DND-41 (cell line): ENCODE data around the gene GUCA2A.
A peak's percentile ranks its signal among the peaks of the same experiment; 100 is the strongest.

ENCODE experiments used
- ATAC-seq: fragments of 200-7000 bp; cut with Tn5 transposase; 3 replicates; pipeline ENCODE4 v1.9.1; 2021; ENCODE audit warnings: low read depth; ENCODE audit not compliant: insufficient read depth
- DNase-seq: peaks from one replicate; pipeline ENCODE4 v3.0.0-alpha.2; 2020
- H2AFZ ChIP-seq: 2 replicates; pipeline ENCODE4 v1.6.0; 2012; ENCODE audit warnings: low read depth, low read length
- H3K27ac ChIP-seq: 2 replicates; pipeline ENCODE4 v1.5.1; 2012; ENCODE audit warnings: low read length, inconsistent platforms
- H3K27me3 ChIP-seq: fragments of 200-600 bp; sonication (generic); 2 replicates; pipeline ENCODE4 v1.6.0; 2012; ENCODE audit warnings: low read length, mild to moderate bottlenecking, inconsistent platforms; ENCODE audit not compliant: insufficient read depth, poor library complexity
- H3K36me3 ChIP-seq: 2 replicates; pipeline ENCODE4 v1.5.1; 2012; ENCODE audit warnings: low read length, inconsistent platforms; ENCODE audit not compliant: insufficient read depth
- H3K4me1 ChIP-seq: 2 replicates; pipeline ENCODE4 v1.5.1; 2012; ENCODE audit warnings: mild to moderate bottlenecking, low read length; ENCODE audit not compliant: insufficient read depth
- H3K4me2 ChIP-seq: 2 replicates; pipeline ENCODE4 v1.6.0; 2012; ENCODE audit warnings: mild to moderate bottlenecking, moderate library complexity, low read length, inconsistent platforms; ENCODE audit not compliant: insufficient read depth
- H3K4me3 ChIP-seq, 2 experiments: fragments of 200-600 bp in 1 of 2; shearing (Covaris generic) in 1 of 2; 2 replicates each; pipeline ENCODE4 v1.5.1; 2012 to 2016; ENCODE audit warnings: inconsistent platforms in 2 of 2, low read length in 2 of 2, mild to moderate bottlenecking in 2 of 2, low read depth in 1 of 2, moderate library complexity in 1 of 2
- H3K79me2 ChIP-seq: 2 replicates; pipeline ENCODE4 v1.6.0; 2012; ENCODE audit warnings: low read length, inconsistent platforms; ENCODE audit not compliant: insufficient read depth
- H3K9ac ChIP-seq: 2 replicates; pipeline ENCODE4 v1.6.0; 2012; ENCODE audit warnings: low read depth, mild to moderate bottlenecking, inconsistent platforms, low read length, moderate library complexity
- H3K9me3 ChIP-seq: 2 replicates; pipeline ENCODE4 v1.5.1; 2012; ENCODE audit warnings: low read length, moderate library complexity, mild to moderate bottlenecking, inconsistent platforms; ENCODE audit not compliant: insufficient read depth, severe bottlenecking
- H4K20me1 ChIP-seq: 2 replicates; pipeline ENCODE4 v1.6.0; 2012; ENCODE audit warnings: low read length; ENCODE audit not compliant: insufficient read depth
- CTCF ChIP-seq: IDR thresholded peaks from 2 replicates; pipeline ENCODE4 v1.5.1; 2012; ENCODE audit warnings: borderline replicate concordance, low read length, moderate library complexity, mild to moderate bottlenecking; ENCODE audit not compliant: poor library complexity, severe bottlenecking; ENCODE audit errors: extremely low read depth
- EZH2 ChIP-seq: IDR thresholded peaks from 3 replicates; pipeline ENCODE4 v1.6.1; 2012; ENCODE audit warnings: borderline replicate concordance, low read depth, mild to moderate bottlenecking, moderate library complexity, low read length, inconsistent platforms; ENCODE audit not compliant: severe bottlenecking

The GUCA2A gene

DNA sequence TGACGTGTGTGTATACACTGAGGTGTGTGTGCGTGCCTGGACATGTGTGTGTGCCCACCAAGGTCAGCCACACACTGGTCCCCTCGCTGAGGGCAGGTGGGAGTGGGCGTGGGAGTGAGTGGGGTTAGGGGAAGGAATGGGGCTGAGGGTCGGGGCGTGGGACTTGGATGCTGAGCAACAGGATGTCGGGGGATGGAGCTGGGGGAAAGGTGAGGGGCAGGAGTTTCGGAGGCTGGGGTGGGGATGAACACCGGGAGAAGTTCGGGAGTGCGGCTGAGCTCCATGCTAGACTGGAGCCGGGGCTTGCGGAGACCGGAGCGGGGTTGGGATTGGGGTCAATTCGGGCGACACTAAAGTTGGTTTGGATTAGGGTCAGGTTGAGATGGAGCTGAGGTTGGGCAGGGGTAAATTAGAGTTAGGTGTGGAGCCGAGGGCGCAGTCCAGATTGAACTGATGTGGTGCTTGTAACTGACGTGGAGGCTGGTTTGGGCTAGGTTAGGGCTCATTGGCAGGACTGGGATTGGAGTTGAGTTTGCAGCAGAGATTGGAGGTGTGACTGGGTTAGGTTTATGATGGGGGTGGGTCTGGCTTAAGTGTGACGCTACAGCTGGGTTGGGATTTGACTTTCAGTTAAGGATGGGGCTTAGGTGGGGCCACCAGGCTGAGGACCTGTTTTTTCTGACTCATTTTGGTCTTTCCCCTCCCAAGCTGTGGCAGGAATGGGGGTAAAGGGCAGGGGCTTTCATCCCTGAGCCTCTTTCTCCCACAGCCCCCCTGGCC lies 3.3 kb upstream of the GUCA2A start:
- Histone ChIP-seq H3K9me3 (no peaks in the 10 kb centered on the region), H2AFZ (no peak overlapping the region), H3K4me2 (no peak overlapping the region), H3K27me3 (no peaks in the 10 kb centered on the region), H3K9ac (no peak overlapping the region), H3K27ac (no peak overlapping the region), H3K4me3 (no peak overlapping the region), H3K36me3 (no peaks in the 10 kb centered on the region), H3K79me2 (no peaks in the 10 kb centered on the region), H4K20me1 (no peaks in the 10 kb centered on the region), H3K4me1 (no peaks in the 10 kb centered on the region)
- ATAC-seq (peak; percentile 20; the same call in 1 of the 3 replicates), DNase-seq (no peak)
- TF ChIP-seq EZH2 (no peak), CTCF (no peak)

GRCh38 chr1:42165511-42166210 lies 1.1 kb upstream of the GUCA2A start:
- no peak overlapping the region for H3K4me3 ChIP-seq
- TF ChIP-seq EZH2: no peak
- TF ChIP-seq CTCF: no peak
- no peak overlapping the region for H3K27ac ChIP-seq
- H4K20me1 ChIP-seq: no peaks in the 10 kb centered on the region; the same call in 1 of the 2 replicates
- H3K9me3 ChIP-seq: peaks cover 7% of the 10 kb centered on the region
- H3K4me2 ChIP-seq: no peak overlapping the region
- H3K79me2 ChIP-seq: no peaks in the 10 kb centered on the region
- H3K27me3 ChIP-seq: no peaks in the 10 kb centered on the region
- no peak for DNase-seq
- H3K9ac ChIP-seq: no peak overlapping the region
- H3K4me1 ChIP-seq: no peaks in the 10 kb centered on the region
- no peak for ATAC-seq
- no peaks in the 10 kb centered on the region for H3K36me3 ChIP-seq
- H2AFZ ChIP-seq: no peak overlapping the region

DNA sequence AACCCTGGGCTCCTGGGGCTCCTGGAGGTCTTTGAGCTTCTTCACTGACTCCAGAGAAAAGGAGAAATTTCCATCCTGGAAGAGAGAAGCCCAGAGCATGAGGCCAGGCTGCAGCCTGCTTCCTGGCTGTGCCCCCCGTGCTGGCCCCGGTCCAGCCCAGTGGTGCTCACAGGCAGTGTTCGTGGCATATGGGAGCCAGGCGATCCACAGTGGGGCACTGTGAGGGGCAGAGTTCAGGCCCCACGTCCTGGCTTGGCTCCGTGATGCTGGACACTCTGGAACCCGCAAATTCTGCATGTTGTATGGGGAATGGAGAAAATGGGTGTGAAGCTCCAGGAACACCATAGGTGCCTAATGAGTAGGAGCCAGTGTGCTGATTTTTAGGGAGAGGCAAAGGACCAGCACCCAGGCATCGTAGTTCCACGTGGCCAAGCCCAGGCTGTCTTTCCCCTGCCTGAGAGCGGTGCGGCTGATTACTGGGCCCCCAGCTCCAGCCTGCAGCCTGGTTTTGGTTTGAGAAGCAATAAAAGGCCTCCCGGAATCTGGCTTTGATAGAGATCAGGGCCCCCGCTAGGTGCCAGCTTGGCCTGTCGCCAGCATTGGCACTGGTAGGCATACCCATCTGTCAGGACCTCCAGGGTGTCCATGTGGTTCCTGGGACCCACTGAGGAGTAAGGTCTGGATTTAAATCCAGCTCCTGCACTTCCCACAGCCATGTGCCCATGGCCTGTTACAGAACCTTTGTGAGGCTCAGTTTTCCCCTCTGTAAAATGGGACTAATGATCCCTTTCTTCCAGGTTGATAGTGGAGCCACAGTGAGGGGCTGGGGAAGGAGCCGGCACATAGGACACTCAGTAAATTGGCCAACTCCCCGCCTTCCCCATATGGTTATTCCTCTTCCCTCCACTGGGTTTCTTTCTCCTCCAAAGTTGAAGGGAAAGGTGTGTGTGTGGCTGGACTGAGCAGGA lies 725 bp downstream of the GUCA2A start:
- H3K27me3 ChIP-seq: no peaks in the 10 kb centered on the region
- H4K20me1 ChIP-seq: no peaks in the 10 kb centered on the region; the same call in 1 of the 2 replicates
- H3K36me3 ChIP-seq: no peaks in the 10 kb centered on the region
- no peak overlapping the region for H3K4me2 ChIP-seq
- peaks cover 10% of the 10 kb centered on the region for H3K9me3 ChIP-seq
- ATAC-seq (no peak), DNase-seq (no peak)
- H2AFZ ChIP-seq: no peak overlapping the region
- H3K4me3 ChIP-seq: no peak overlapping the region
- H3K9ac ChIP-seq: no peak overlapping the region
- H3K27ac ChIP-seq: no peak overlapping the region
- no peak for TF ChIP-seq EZH2
- TF ChIP-seq CTCF: no peak
- no peaks in the 10 kb centered on the region for H3K4me1 ChIP-seq
- H3K79me2 ChIP-seq: no peaks in the 10 kb centered on the region
